ENCODE measurements around the gene GOLGA6A.
"Not testable (repeated sequence)": the region's sequence is repeated elsewhere in the genome, so short reads cannot be mapped to it uniquely, and the experiment has no call there.

Gene GOLGA6A

DNA sequence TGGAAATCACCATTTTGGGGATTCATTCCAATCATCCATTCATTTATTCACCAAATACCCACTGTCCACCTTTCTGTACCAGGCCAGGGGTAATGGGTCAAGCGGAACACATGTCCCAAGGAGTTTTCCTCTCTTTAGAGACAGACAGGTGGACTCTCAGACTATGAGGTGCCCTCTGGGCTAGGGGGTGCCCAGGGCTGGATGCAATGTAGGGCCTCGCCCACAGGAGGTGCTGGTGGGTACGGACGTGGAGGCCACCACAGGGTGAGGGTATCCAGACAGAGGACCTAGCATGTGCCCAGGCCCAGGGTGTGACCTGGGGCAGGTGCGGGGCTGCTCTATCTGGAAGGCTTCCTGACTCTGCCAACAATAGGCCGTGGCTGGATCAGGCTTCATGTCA lies 26.3 kb upstream of the GOLGA6A start:
- not testable (repeated sequence) for FAIRE-seq; DNase-seq (ENCODE audit: low spot score)

DNA sequence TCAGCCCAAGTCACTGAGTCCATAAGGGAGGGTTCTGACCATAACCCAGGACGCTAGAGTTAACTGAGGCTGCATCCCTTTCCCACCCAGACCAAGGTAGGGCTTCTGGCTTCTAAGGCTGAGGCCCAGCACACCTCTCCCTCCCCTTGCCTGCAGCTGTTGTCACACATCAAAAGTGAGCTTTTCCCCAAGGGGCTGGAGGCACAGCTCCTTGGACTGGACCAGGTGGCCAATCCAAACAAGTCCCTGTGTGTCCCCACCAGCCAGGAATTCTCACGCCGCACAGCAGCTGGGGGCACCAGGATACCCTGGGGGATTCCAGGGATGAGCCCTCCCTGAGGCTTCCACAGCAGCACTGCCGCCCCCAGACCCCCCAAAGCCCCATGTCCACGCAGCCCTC lies 25.8 kb upstream of the GOLGA6A start:
- DNase-seq (ENCODE audit: low spot score) (no peak), FAIRE-seq (no peak)

DNA sequence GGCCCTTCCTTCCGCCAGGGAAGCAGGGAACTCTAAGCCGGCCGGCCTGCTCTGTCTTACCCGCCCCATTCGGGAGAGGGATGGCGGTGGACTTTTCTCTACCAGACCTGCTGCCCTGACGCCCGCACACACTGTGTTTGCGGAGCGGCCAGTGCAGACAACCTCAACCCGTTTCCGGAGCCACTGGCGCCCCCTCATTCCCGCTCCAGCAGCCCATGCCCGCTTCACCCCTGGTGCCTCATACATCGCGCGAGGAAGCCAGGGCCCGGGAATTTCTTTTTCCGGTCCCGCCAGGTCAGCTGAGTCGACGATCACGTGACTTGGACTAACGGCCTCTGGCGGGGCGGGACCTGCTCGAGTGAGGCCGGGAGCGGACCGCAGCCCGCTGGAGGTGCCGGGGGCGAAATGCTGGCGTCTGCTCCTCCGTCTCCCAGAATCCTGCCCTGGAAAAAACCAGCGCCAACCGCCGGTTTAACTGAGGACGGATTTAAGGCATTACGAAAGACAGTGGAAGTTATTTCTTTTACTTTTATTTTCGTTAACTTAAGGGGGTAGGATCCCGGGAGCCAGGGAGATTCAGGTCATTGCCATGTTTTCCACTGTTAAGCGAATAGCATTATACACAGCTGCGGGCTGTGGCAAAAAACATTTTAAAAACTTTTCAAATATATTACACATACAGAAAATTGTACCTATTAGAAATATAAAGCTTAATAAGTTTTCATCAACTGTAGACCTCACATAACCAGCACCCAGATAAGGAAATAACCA lies 17.8 kb upstream of the GOLGA6A start:
- DNase-seq (ENCODE audit: low spot score), result peak; percentile 62
- not testable (repeated sequence) for FAIRE-seq

DNA sequence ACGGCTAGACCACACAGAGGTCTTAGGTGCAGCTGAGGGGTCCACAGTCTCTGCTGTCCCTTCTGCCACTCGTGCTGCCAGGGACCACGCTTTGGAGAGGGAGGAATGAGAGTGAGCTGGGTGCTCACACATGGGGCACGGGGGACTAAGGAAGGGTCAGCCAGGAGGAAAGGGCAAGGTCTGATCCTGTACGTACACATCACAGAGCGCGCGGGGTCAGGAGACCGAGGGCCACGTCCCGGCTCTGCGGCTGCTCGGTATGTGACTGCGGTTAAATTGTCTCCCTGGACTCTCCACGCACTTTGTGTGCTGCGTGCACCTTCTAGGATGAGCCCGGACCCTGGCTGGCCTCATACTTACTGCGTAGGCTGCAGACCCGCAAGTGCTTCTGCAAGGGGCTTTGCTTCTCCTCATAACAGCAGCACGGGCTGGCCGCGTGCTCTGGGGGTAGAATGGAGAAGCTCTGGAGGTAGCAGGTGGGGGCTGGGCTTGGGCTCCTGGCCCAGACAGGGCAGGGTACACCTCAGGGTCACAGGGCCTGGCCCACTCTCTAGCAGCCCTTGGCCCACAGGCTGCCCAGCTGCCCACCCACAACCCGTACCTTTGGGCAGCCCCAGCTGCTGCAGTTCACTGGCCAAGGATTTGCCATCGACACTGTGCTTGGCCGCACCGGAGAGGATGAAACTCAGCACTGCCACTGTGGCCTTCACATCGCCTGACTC lies 14.6 kb upstream of the GOLGA6A start:
- FAIRE-seq; DNase-seq (ENCODE audit: low spot score): not testable (repeated sequence)

DNA sequence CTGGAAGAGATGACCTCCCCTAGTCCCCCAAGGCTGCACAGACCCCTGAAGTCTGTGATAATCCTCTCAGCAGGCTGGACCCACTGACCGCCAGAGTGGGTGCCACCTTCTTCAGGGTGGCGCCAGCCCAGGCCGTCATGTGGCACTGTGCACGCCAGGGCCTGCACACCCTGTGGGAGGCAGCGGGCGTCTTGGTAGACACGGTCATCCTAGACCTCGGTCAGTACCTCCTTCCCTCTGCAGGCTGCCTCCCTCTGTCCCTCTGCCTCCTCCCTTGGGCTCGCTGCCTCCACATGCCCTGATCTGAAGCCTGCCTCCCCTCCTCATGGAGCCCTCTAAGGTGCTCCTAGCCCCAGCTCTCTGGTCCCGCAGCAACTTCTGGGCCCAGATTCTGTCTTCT lies 13.3 kb upstream of the GOLGA6A start:
- FAIRE-seq; DNase-seq (ENCODE audit: low spot score): not testable (repeated sequence)

DNA sequence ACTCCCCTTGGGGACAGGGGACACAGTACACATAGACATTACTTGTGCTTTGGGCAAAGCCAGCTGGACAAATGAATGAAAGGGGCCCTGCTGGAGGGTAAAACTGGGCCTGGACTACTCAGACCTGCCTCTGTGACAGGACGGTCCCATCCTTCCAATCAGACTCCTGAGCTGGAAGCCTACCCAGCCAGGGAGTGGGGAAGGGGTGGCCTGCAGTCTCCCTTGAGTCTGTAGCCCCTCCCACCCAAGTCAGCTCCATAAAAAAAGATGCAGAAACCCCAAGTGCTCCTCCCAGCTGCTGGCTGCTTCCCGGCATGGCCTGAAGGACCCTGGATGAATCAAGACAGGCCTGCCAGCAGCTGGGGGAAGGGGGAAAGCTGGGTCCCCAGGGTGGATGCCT lies 12.2 kb upstream of the GOLGA6A start:
- FAIRE-seq; DNase-seq (ENCODE audit: low spot score): not testable (repeated sequence)

DNA sequence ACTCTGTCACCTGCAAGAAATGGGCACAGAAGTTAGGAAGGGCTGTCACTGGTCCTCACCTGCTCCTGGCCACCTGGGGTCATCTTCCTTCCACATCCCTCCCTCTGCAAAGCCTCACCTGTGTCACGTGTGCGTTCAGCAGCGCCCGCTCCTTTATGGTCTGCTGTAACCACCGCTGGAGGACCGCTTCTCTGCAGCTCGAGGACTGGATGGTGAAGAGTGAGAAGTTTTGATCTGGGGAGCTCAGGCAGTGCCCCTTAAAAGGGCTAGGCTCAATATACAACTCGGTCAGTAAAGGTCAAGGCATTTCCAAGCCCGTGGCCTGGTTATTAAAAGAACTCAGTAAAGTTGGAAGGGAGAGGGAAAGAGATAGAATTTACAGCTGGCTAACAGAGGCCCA lies 6.6 kb downstream of the GOLGA6A start:
- not testable (repeated sequence) for DNase-seq (ENCODE audit: low spot score); FAIRE-seq

DNA sequence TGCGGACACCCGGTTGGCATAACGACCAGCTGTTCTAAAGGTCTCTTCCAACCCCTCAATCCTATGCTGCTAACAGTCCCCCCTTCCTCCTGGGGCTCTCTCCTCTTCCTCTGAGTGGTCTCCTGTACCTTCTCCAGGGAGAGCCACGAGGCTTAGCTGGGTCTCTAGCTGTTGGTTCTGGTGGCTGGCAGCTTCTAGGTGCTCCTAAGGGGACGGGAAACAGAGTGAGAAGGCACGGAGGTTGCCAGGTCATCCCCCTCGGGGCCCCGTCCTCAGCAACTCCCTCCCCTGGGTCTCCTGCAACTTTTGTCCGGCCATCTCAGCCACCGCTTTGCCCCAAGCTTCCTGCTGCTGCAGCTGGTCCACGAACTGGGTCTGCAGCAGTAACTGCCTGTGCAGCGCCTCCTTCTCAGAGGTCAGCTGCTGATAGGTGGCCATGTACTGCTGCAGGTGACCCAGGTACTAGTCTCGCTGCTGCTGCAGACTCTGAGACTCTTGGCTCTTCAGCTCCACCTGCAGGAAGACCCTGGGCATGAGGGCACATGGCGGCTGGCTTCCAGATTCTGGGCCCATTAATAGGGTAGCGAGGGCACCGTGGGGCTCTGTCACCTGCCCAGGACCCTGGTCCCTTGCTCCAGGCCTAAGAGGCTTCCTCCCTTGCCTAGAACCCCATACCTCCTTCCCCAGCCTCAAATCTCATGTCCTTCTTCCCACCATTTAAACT lies 9.6 kb downstream of the GOLGA6A start:
- not testable (repeated sequence) for DNase-seq (ENCODE audit: low spot score); FAIRE-seq

DNA sequence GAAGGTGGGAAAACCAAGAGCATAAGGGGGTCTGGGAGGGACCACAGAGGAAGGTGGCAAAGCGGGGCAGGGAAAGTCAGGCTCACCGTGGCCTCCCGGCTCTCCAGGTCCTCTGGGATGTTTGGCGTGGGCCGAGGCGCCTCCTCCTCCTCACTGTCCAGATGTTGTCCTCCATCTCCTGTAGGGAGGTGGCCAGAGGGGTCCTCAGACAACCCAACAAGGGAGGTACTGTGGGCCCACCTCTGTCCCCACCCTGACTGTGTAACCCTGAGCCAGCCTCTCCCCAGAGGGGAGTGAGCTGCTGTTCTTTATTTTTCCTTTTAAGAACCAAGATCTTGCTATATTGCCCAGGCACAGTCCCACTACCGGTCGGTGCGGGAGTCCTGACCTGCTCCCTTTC lies 10.2 kb downstream of the GOLGA6A start:
- not testable (repeated sequence) for FAIRE-seq; DNase-seq (ENCODE audit: low spot score)

DNA sequence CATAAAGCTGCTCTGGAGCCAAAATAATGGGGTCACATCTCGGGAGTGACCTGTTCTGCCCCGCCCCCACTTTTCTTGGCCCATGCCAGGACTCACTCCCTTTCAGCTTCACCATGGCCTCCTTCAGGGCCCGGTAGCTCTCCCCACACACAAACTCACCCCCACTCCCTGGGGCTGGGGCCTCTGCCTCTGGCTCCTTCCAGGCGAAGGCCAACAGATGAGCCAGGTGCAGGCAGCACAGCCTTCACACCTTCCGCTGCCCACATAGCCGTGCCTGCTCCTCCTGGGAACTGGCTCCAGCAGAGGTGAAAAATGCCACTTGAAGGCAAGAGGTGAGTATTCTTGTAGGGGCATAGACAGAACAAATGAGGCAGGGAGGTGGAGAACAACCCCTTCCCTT lies 10.7 kb downstream of the GOLGA6A start:
- DNase-seq (ENCODE audit: low spot score); FAIRE-seq: not testable (repeated sequence)

DNA sequence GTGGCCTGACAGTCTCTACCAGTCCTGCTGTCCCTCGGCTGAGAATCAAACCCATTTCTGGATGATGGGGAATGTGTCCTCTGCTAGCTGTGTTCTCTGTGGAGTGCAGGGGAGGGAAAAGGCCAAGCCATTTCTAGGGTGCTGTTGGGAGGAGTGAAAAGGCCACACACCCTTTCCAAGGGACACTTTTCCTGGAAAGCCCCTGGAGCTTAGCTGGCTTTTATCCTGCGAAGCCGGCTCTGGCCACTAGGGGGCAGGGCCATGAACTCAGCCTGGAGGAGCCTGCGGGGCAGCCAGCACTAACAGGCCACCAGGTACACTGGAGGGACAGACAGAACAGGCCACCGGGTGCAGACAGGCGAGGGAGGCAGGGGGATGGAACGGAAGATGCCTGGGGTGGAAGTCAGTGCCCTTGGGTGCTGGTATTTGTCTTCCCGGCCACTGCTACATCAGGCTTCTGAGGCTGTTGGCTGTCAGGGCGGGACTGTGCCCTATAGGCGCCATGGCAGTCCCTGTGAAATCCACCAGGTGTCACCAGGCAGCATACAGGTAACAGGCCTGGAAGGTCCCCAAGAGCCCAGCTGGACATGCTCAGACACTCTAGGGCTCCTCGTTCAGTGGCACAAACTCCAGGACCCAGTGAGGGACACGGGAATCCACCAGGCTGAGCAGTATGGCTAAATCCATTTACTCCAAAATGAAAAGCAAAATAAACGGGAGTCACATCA lies 16.5 kb downstream of the GOLGA6A start:
- not testable (repeated sequence) for FAIRE-seq; DNase-seq (ENCODE audit: low spot score)

DNA sequence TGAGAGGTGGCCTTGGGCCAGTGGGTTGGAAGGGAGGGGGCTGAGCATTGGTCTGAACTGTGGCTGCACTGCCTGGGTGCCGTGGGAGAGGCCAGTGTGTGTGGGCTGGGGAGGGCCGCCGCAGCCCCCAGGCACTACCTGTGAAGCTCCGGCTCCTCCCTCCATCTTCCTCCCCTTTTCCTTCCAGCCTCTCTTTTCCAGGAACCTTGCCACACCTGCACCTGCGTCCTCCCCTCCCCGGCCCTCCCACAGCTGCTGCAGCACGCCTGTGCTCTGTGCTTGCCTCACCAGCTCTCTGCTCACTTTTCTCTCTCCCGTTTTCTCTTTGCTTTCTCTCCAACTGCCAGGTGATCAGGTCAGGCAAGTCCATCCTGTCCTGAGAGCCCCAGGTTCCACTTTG lies 17.5 kb downstream of the GOLGA6A start:
- not testable (repeated sequence) for DNase-seq (ENCODE audit: low spot score); FAIRE-seq

DNA sequence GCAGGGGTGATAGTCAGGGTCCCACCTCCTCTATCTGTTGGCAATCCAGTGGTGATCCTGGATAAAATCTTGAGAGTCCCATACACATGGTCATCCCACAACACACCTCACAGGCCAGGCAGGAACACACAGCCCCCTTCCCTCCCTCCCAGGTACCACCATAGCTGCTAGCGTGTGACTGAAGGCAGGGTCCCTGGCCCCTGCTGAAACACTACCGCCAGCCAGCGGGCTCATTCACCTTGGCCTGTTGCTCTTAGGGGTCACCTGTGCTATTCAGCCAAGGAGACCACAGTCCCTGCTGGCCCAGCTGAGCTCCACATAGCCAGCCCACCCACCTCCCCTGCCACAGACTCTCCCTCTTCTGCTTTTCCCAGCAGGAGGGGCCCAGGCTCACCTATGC lies 18.2 kb downstream of the GOLGA6A start:
- not testable (repeated sequence) for FAIRE-seq; DNase-seq (ENCODE audit: low spot score)

DNA sequence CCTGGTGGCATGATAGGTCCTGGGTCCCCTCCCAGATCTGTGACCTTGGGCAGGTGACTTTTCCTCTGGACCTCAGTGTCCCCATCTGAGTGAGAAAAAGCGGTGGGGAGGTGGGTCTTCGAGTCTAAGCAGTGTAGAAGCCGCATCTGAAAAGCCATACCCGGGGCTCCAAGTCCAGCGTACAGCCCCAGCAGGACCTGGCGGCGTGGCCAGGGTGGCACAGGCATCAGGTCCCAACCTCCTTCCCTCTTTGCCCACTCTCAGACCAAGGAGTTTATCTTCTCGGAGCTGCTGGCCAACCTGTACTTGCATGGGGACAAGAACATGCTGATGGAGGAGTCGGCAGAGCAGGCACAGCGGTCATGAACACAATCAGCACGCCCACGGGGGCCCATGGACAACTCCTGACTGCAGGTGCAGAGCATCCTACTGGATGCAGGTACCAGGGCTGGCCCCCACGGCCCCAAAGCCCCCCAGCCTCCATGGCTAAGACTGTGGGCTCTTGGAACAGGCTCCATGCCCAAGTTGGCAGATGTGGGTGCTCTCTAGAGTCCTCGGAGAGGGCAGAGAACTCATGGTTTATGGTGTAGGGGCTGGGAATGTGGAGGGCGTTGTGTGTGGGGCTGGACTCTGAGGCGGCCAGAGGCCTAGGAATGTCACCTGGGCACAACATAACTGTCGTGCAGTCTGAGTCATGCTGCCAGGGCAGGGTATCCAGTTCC lies 18.8 kb downstream of the GOLGA6A start:
- not testable (repeated sequence) for FAIRE-seq; DNase-seq (ENCODE audit: low spot score)

DNA sequence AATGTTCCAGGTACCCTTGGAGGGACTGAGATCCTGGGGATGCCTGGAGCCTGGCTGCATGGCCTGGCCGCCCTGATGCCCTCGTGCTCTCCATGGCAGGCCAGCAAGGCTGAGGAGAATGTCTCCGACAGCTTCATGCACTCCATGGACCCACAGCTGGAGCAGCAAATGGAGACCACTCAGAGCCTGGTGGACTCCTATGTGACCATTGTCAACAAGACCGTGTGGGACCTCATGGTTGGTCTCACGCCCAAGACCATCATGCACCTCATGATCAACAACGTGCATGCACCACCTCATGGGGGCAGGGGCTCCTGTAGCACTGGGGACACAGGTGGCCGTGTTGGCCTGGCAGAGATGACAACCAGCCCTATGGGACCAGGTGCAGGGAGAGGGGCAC lies 19.7 kb downstream of the GOLGA6A start:
- FAIRE-seq, result no peak
- DNase-seq (ENCODE audit: low spot score), result no peak

DNA sequence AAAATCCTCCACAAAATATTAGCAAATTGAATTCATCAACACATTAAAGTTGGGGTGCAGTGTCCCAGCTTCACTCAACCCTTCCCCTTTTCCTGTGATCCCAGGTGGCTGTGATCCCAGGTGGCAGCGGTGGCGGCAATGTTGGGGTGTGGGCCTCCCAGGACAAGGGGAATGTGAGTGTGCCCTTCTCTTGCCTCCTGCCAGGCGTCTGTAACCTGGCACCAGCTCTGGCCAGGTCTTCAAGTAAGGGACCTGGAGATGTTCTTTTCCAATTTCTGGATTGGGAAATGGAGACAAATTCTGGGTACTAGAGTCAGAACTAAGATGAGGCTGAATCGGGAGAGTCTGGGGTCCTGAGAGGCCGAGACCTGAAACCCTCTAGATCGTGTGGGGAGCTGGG lies 20.1 kb downstream of the GOLGA6A start:
- no peak for FAIRE-seq

DNA sequence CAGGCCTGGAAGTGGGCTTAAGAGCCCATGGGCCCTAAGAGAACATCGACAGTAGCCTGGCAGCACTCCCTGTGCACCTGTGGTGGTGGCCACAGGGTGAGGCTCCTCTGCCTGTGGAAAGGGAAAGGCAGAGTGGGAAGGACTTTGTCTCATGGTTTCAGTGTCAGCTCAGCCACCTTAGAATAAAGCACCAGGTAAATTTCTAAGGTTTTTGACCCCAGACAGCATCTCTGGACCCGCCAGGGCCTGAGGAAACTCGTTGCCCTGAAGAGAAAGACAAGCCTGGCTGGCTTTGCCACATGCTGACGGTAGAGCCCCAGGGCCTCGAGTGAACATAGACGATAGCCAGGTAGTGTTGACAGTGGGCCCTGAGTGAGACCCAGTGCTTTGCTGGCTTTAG lies 22.1 kb downstream of the GOLGA6A start:
- no peak for DNase-seq (ENCODE audit: low spot score)
- no peak for FAIRE-seq

More for the DNA sequence above, 20.1 kb downstream of the GOLGA6A start:
- DNase-seq (ENCODE audit: low spot score), result no peak

DNA sequence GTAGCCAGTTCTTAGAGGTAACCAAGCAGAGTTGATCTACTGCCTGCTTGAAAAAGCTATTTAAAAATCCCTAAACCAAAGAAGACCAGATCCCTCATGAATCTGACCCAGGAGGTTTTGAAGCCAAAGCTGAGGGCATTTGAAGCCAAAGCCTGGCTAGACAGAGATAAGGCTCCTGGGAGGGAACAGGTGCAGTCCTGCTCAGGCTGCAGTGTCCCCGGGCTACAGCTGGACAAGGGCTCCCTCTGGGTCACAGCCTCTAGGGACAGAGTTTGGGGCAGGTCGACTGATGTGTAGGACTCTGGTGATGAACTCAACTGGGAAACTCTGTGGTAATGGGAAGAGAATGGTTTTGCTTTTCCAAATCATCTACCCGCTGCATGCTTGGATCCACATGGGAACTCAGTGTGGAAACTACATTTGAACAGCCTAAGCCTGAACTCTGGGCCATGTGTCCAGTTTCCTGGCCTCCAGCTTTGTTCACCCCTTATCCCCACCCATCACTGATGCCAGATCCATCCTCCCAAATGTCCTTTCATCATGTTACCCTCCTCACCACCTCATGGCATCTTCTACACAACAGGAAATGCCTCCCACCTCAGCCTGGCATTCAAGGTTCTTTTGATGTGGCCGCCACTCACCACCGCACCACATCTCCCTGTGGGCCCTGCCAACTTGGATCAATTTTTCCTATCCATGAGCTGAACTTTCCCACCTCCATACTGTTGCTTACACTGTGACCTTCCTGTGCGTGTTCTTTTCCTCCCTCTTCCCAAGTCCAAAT lies 23.1 kb downstream of the GOLGA6A start:
- DNase-seq (ENCODE audit: low spot score); FAIRE-seq: not testable (repeated sequence)

DNA sequence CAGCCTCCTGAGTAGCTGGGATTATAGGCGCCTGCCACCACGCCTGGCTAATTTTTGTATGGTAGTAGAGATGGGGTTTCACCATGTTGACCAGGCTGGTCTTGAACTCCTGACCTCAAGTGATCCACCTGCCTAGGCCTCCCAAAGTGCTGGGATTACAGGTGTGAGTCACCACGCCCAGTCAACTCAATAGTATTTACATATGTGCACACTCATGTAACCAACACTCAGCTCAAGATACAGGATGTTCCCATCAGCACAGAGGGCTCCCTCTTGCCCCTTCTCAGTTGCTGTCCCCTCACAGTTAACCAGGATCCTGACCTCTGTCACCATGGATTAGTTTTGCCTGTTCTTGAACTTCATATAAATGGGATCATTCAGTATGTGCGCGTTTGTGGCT lies 26.0 kb downstream of the GOLGA6A start:
- FAIRE-seq; DNase-seq (ENCODE audit: low spot score): not testable (repeated sequence)

DNA sequence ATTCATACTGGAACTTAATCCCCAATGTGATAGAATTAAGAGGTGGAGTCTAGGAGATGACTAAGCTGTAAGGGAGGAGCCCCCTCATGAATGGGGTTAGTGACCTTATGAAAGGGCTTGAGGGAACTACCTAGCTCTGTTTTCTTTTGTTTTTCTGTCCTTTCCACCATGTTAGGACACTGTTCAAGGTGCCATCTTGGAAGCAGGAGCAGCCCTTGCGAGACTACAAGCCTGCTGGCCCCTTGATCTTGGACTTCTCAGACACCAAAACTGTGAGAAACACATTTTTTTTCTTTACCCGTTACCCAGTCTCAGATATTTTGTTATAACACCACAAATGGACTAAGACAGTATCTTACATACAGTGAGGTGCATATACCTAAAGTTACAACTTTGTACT lies 26.5 kb downstream of the GOLGA6A start:
- DNase-seq (ENCODE audit: low spot score) (no peak), FAIRE-seq (no peak)
